Measurements from ENCODE around the gene PIGW. TPM values are rescaled to one million over a fixed set of nuclear protein-coding genes. Genes with fewer than 3 reads are reported as not detected.

PIGW gene
- total and polyA plus RNA-seq, 2 experiments from 2014 or later, result 5.1 to 8.6 TPM

- H2AFZ ChIP-seq, result no peak overlapping the region
- H3K4me1 ChIP-seq (ENCODE audit: insufficient read depth), result peaks cover 24% of the 10 kb centered on the region
- H3K9me2 ChIP-seq (ENCODE audit: insufficient read depth), result no peaks in the 10 kb centered on the region
- in situ Hi-C loops (cut with MboI), result no loop called here
- peaks cover 43% of the 10 kb centered on the region for H4K20me1 ChIP-seq (ENCODE audit: insufficient read depth)
- no peaks in the 10 kb centered on the region for H3K9me3 ChIP-seq (ENCODE audit: low read depth)
- peaks cover 100% of the 10 kb centered on the region for H3K79me2 ChIP-seq (ENCODE audit: insufficient read depth)
- no peaks in the 10 kb centered on the region for H3K27me3 ChIP-seq (replicated peaks; ENCODE audit: insufficient read depth)
- no peak overlapping the region for H3K9ac ChIP-seq
- peaks cover 22% of the 10 kb centered on the region for H3K36me3 ChIP-seq (ENCODE audit: low read depth)
- H3K4me2 ChIP-seq (ENCODE audit: unreplicated experiment), result no peak overlapping the region
- H3F3A ChIP-seq (ENCODE audit: insufficient read depth), result peaks cover 28% of the 10 kb centered on the region
- DNase-seq, result no peak
- H3K27ac ChIP-seq, result no peak overlapping the region
- 97 to 99% methylated on average over 8 of the region's 8 CpGs for WGBS, 2 experiments (ENCODE audit: low coverage in 1 of 2, low lambda C conversion rate in 2 of 2, missing lambda C conversion rate in 2 of 2)
- no peak overlapping the region for H3K4me3 ChIP-seq
- no peak for TF ChIP-seq EZH2 (IDR thresholded peaks at IDR 0.05; ENCODE audit: insufficient read depth, poor library complexity, severe bottlenecking)
- no peak for TF ChIP-seq EZH2phosphoT487 (IDR thresholded peaks at IDR 0.05; ENCODE audit: insufficient read depth, low read depth)
Measured at GRCh38 chr17:36550491-36551417, 16.0 kb downstream of the PIGW start.

- peaks cover 11% of the 10 kb centered on the region for H3K4me1 ChIP-seq (ENCODE audit: insufficient read depth)
- H3K4me2 ChIP-seq (ENCODE audit: unreplicated experiment), result no peak overlapping the region
- H3K27ac ChIP-seq, result no peak overlapping the region
- H2AFZ ChIP-seq, result no peak overlapping the region
- no peak overlapping the region for H3K9ac ChIP-seq
- H3K9me2 ChIP-seq (ENCODE audit: insufficient read depth), result no peaks in the 10 kb centered on the region
- peaks cover 100% of the 10 kb centered on the region for H3K79me2 ChIP-seq (ENCODE audit: insufficient read depth)
- H3F3A ChIP-seq (ENCODE audit: insufficient read depth), result peaks cover 15% of the 10 kb centered on the region
- WGBS, 2 experiments (ENCODE audit: low coverage in 1 of 2, low lambda C conversion rate in 2 of 2, missing lambda C conversion rate in 2 of 2), result 85 to 90% methylated on average over 3 of the region's 3 CpGs
- no peak for DNase-seq
- peaks cover 40% of the 10 kb centered on the region for H3K36me3 ChIP-seq (ENCODE audit: low read depth)
- H4K20me1 ChIP-seq (ENCODE audit: insufficient read depth), result peaks cover 42% of the 10 kb centered on the region
- no peaks in the 10 kb centered on the region for H3K27me3 ChIP-seq (replicated peaks; ENCODE audit: insufficient read depth)
- H3K4me3 ChIP-seq, result no peak overlapping the region
- no peaks in the 10 kb centered on the region for H3K9me3 ChIP-seq (ENCODE audit: low read depth)
- in situ Hi-C loops (cut with MboI), result no loop called here
- no peak for TF ChIP-seq EZH2 (IDR thresholded peaks at IDR 0.05; ENCODE audit: insufficient read depth, poor library complexity, severe bottlenecking)
- TF ChIP-seq EZH2phosphoT487 (IDR thresholded peaks at IDR 0.05; ENCODE audit: insufficient read depth, low read depth), result no peak
Measured at GRCh38 chr17:36553459-36553858, 18.7 kb downstream of the PIGW start.

DNA sequence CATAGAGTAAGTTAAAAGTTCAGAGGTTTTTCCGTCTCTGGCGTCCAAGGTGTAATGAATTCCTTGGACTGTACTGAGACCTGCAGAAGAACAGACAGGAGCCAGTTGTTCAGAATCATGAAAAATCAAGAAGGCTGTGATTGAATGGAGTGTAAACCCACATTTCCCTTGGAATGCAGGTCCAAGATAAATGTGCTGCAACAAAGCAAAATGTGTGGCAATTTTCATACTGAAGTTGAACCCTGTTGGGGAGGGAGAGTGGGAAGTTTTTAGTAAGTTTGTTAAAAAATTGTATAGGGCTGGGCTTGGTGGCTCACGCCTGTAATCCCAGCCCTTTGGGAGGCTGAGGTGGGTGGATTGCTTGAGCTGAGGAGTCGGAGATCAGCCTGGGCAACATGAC is 31.3 kb downstream of the PIGW start:
- TF ChIP-seq EZH2phosphoT487 (IDR thresholded peaks at IDR 0.05; ENCODE audit: insufficient read depth, low read depth), result no peak
- Histone ChIP-seq H3K9ac (no peak overlapping the region), H3K36me3 (ENCODE audit: low read depth) (peaks cover 66% of the 10 kb centered on the region), H3K4me2 (ENCODE audit: unreplicated experiment) (no peak overlapping the region), H3K4me3 (no peak overlapping the region), H3K9me3 (ENCODE audit: low read depth) (no peaks in the 10 kb centered on the region), H3F3A (ENCODE audit: insufficient read depth) (peaks cover 11% of the 10 kb centered on the region; the same call in 1 of the 2 replicates), H4K20me1 (ENCODE audit: insufficient read depth) (peaks cover 4% of the 10 kb centered on the region; the same call in 1 of the 2 replicates), H3K79me2 (ENCODE audit: insufficient read depth) (peaks cover 100% of the 10 kb centered on the region), H2AFZ (no peak overlapping the region), H3K9me2 (ENCODE audit: insufficient read depth) (no peaks in the 10 kb centered on the region), H3K4me1 (ENCODE audit: insufficient read depth) (no peaks in the 10 kb centered on the region), H3K27ac (no peak overlapping the region), H3K27me3 (replicated peaks; ENCODE audit: insufficient read depth) (no peaks in the 10 kb centered on the region)
- no peak for DNase-seq
- 96 to 98% methylated on average over 4 of the region's 4 CpGs for WGBS, 2 experiments (ENCODE audit: low coverage in 1 of 2, low lambda C conversion rate in 2 of 2, missing lambda C conversion rate in 2 of 2)
- in situ Hi-C loops (cut with MboI), result no loop called here

DNA sequence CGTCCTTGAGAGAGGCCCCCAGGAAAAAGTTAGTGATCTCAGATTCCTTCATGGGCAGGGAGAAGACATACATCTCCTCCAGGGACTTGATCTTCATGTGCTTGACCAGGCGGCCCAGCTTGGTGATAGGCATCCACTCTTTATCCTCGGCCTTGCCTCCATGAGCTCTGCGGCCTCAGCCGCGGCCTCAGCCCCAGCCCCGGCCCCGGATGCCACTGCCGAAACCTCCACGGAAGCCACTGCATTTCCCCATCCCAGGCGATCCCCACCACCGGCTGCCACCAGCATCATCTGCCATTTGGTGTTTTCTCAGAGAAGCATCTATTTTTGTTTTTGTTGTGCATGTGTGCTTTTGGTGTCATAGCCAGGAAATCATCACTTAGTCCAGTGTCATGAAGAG is 40.2 kb downstream of the PIGW start:
- Histone ChIP-seq H4K20me1 (ENCODE audit: insufficient read depth) (peaks cover 14% of the 10 kb centered on the region; the same call in 1 of the 2 replicates), H3K4me3 (no peak overlapping the region), H3F3A (ENCODE audit: insufficient read depth) (peaks cover 39% of the 10 kb centered on the region), H3K9me2 (ENCODE audit: insufficient read depth) (no peaks in the 10 kb centered on the region), H3K36me3 (ENCODE audit: low read depth) (peaks cover 60% of the 10 kb centered on the region), H3K27ac (no peak overlapping the region), H2AFZ (no peak overlapping the region), H3K9ac (no peak overlapping the region), H3K4me1 (ENCODE audit: insufficient read depth) (peaks cover 13% of the 10 kb centered on the region), H3K4me2 (ENCODE audit: unreplicated experiment) (no peak overlapping the region), H3K27me3 (replicated peaks; ENCODE audit: insufficient read depth) (no peaks in the 10 kb centered on the region), H3K79me2 (ENCODE audit: insufficient read depth) (peaks cover 95% of the 10 kb centered on the region), H3K9me3 (ENCODE audit: low read depth) (no peaks in the 10 kb centered on the region)
- TF ChIP-seq EZH2phosphoT487 (IDR thresholded peaks at IDR 0.05; ENCODE audit: insufficient read depth, low read depth) (no peak), EZH2 (IDR thresholded peaks at IDR 0.05; ENCODE audit: insufficient read depth, poor library complexity, severe bottlenecking) (no peak)
- no peak for DNase-seq
- in situ Hi-C loops (cut with MboI), result no loop called here
- WGBS, 2 experiments (ENCODE audit: low coverage in 1 of 2, low lambda C conversion rate in 2 of 2, missing lambda C conversion rate in 2 of 2), result 86 to 89% methylated on average over 12 of the region's 12 CpGs
